Gastrocnemius medialis (tissue), 4 donors: ENCODE data around the gene LEKR1. TPM values are rescaled to one million over a fixed set of nuclear protein-coding genes. Genes with fewer than 3 reads are reported as not detected.

ENCODE experiments used
- ATAC-seq, 2 donors: fragments of 150-250 bp; one replicate each; pipeline ENCODE4 v1.9.1; 2016
- DNase-seq, 2 donors: peaks; one replicate each; pipeline ENCODE4 v3.0.0-alpha.2; 2019
- H3K27ac ChIP-seq, 4 donors: fragments of 200-600 bp; sonication (generic); 1 replicate in 1 of 4; 2 replicates in 3 of 4; pipeline ENCODE4 v1.5.1; 2016 to 2018; ENCODE audit warnings: mild to moderate bottlenecking in 2 of 4, moderate library complexity in 1 of 4
- H3K27me3 ChIP-seq, 3 donors: fragments of 200-600 bp; sonication (generic) in 2 of 3; 1 replicate in 1 of 3; 2 replicates in 2 of 3; pipeline versions ENCODE4 v1.5.1 to v1.6.0; 2016 to 2019; ENCODE audit warnings: mild to moderate bottlenecking in 1 of 3, moderate library complexity in 1 of 3
- H3K36me3 ChIP-seq, 2 donors: fragments of 200-600 bp; sonication (generic) in 1 of 2; one replicate each; pipeline ENCODE4 v1.5.1; 2017 to 2018
- H3K4me1 ChIP-seq, 2 donors: fragments of 200-600 bp; sonication (generic) in 1 of 2; one replicate each; pipeline ENCODE4 v1.5.1; 2016 to 2017; ENCODE audit warnings: mild to moderate bottlenecking in 2 of 2
- H3K4me3 ChIP-seq, 4 donors: fragments of 200-600 bp; sonication (generic) in 3 of 4; 1 replicate in 1 of 4; 2 replicates in 3 of 4; pipeline ENCODE4 v1.5.1; 2016 to 2019; ENCODE audit warnings: mild to moderate bottlenecking in 2 of 4
- H3K9me3 ChIP-seq, 3 donors: fragments of 200-600 bp; sonication (generic) in 2 of 3; 1 replicate in 1 of 3; 2 replicates in 2 of 3; pipeline ENCODE4 v1.5.1; 2016 to 2019
- POLR2A ChIP-seq, 2 donors: fragments of 450-650 bp; IDR thresholded peaks; one replicate each; pipeline ENCODE4 v1.6.1; 2017; ENCODE audit warnings: antibody characterized with exemption in 2 of 2, mild to moderate bottlenecking in 2 of 2, moderate library complexity in 2 of 2
- in situ Hi-C, 4 donors: fragments of 200-750 bp; cut with MboI; loops; one replicate each; pipeline versions ENCODE4 v1.15.0 to v1.8.0; 2017; ENCODE audit warnings: low sequenced_read_pairs in 4 of 4
- intact Hi-C: fragments of 100-400 bp; cut with DNase I; formaldehyde crosslinking; loops from one replicate; pipeline ENCODE4 v1.15.1; 2023; ENCODE audit warnings: low total_unique reads
- total RNA-seq, 4 donors: library from RNA; depleted of rRNA; stranded (reverse); fragments of >200 nt; gene quantifications; one replicate each; pipeline versions ENCODE4 v1.1.0 to v1.2.3, GENCODE V29; 2016
- TF ChIP-seq, protein P1 (sequence below), 5 experiments: fragments of 450-650 bp in 3 of 5; fragments of 200-600 bp in 2 of 5; sonication (generic) in 2 of 5; IDR thresholded peaks in 4 of 5; conservative IDR thresholded peaks in 1 of 5; 1 replicate in 4 of 5; 2 replicates in 1 of 5; pipeline ENCODE4 v1.5.1; 2016 to 2019; ENCODE audit warnings: antibody characterized with exemption in 5 of 5, mild to moderate bottlenecking in 3 of 5, moderate library complexity in 3 of 5

The LEKR1 gene
- total RNA-seq, 4 donors from 2014 or later: 0.20 to 0.56 TPM; not detected in 2

DNA sequence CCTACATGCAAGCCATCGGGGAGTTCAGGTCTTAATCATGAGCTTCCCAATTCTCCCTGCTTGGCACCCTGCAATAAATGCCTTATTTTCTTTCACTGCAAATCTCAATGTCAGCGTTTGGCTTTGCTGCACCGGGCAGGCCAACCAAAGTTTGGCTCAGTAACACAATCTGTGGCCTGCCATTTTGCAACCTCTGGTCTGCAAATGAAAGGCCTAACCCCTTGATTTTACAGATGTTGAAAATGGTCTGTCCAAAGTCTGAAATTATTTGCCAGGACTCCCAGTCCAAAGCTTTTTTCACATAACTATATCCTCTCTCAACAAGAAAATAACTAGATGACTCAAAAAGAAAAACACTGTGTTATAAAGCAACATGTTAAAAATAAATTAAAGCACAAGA lies 34.0 kb upstream of the LEKR1 start:
- in situ Hi-C loops: no loop called here
- no peak overlapping the region for H3K27ac ChIP-seq
- no peak for ATAC-seq

DNA sequence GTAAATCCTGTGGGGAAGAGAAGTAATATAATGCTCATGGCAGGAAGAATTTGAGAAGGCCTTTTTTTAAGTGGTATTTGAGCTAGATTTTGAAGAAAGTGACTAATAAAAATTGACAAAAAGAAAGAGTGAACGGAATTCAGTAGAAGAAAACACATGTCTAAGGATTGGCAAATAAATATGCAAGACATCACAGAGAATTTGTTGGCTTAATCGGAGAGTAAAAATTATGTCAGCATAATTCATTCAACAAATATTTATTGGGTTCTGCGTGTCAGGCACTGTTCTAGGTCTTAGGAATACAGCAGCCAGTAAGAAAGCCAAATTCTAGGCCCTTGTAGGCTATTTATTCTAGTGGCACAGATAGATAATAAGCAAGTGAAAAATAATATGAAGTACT lies 33.6 kb upstream of the LEKR1 start:
- DNase-seq (no peak), ATAC-seq (no peak)
- no peaks in the 10 kb centered on the region for H3K36me3 ChIP-seq
- in situ Hi-C loops: no loop called here
- H3K4me3 ChIP-seq: no peak overlapping the region
- H3K27me3 ChIP-seq: no peaks in the 10 kb centered on the region
- H3K4me1 ChIP-seq: no peaks in the 10 kb centered on the region
- H3K9me3 ChIP-seq: no peaks in the 10 kb centered on the region
- intact Hi-C loops: no loop called here
- TF ChIP-seq, protein P1, sequence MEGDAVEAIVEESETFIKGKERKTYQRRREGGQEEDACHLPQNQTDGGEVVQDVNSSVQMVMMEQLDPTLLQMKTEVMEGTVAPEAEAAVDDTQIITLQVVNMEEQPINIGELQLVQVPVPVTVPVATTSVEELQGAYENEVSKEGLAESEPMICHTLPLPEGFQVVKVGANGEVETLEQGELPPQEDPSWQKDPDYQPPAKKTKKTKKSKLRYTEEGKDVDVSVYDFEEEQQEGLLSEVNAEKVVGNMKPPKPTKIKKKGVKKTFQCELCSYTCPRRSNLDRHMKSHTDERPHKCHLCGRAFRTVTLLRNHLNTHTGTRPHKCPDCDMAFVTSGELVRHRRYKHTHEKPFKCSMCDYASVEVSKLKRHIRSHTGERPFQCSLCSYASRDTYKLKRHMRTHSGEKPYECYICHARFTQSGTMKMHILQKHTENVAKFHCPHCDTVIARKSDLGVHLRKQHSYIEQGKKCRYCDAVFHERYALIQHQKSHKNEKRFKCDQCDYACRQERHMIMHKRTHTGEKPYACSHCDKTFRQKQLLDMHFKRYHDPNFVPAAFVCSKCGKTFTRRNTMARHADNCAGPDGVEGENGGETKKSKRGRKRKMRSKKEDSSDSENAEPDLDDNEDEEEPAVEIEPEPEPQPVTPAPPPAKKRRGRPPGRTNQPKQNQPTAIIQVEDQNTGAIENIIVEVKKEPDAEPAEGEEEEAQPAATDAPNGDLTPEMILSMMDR (IDR thresholded peaks at IDR 0.05 in 4 of 5, conservative IDR thresholded peaks at IDR 0.05 in 1 of 5): no peak
- no peak for TF ChIP-seq POLR2A (IDR thresholded peaks at IDR 0.05)
- no peak overlapping the region for H3K27ac ChIP-seq

More for the DNA sequence above, 34.0 kb upstream of the LEKR1 start:
- H3K36me3 ChIP-seq: no peaks in the 10 kb centered on the region
- no peaks in the 10 kb centered on the region for H3K4me1 ChIP-seq
- DNase-seq: no peak
- no peaks in the 10 kb centered on the region for H3K9me3 ChIP-seq
- TF ChIP-seq, protein P1 (IDR thresholded peaks at IDR 0.05 in 4 of 5, conservative IDR thresholded peaks at IDR 0.05 in 1 of 5): no peak
- TF ChIP-seq POLR2A (IDR thresholded peaks at IDR 0.05): no peak
- no peaks in the 10 kb centered on the region for H3K27me3 ChIP-seq
- intact Hi-C loops: no loop called here
- H3K4me3 ChIP-seq: no peak overlapping the region

DNA sequence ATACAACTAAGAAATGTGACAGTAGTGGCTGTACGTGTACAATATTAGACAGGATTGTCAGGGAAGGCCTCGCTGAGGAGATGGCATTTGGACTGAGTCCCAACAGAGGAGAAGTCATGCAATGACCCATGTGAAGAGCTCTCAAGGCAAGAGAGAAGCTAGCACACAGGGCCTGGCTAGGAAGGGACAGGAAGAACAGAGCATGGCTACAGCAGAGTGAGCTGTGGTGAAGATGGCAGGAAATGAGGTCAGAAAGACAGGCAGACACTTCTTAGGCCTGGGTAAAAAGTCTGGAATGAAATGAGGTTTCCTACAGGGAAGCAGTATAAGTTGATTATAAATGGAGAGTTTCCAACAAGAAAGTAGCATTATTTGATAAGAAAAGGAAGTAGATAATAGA lies 33.2 kb upstream of the LEKR1 start:
- ATAC-seq (no peak), DNase-seq (no peak)
- no peaks in the 10 kb centered on the region for H3K9me3 ChIP-seq
- intact Hi-C loops: no loop called here
- no peak overlapping the region for H3K27ac ChIP-seq
- no peaks in the 10 kb centered on the region for H3K36me3 ChIP-seq
- no peaks in the 10 kb centered on the region for H3K4me1 ChIP-seq
- in situ Hi-C loops: no loop called here
- no peak overlapping the region for H3K4me3 ChIP-seq
- no peak for TF ChIP-seq POLR2A (IDR thresholded peaks at IDR 0.05)
- TF ChIP-seq, protein P1 (IDR thresholded peaks at IDR 0.05 in 4 of 5, conservative IDR thresholded peaks at IDR 0.05 in 1 of 5): no peak
- no peaks in the 10 kb centered on the region for H3K27me3 ChIP-seq

DNA sequence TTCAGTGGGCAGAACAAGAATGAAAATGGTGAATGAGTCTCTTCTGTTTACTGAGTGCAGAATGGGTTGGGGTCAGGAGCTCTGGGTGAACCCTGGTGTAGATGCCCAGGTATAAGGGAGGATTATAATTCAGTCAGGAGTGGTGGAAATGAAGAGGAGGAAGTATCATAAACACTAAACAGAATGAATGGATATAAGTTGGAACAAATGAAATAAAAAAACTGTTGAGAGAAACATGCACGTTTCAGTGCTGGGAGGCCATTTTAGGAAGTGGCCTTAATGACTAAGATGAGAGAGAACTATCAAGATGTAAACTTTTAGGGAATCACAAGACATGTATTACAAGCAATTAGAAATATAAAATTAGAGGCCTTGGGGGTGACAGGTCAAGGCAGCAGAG lies 32.8 kb upstream of the LEKR1 start:
- DNase-seq: no peak
- Histone ChIP-seq H3K27me3 (no peaks in the 10 kb centered on the region), H3K36me3 (no peaks in the 10 kb centered on the region), H3K9me3 (no peaks in the 10 kb centered on the region), H3K4me3 (no peak overlapping the region), H3K4me1 (no peaks in the 10 kb centered on the region), H3K27ac (no peak overlapping the region)
- TF ChIP-seq POLR2A (IDR thresholded peaks at IDR 0.05): no peak
- TF ChIP-seq, protein P1 (IDR thresholded peaks at IDR 0.05 in 4 of 5, conservative IDR thresholded peaks at IDR 0.05 in 1 of 5): no peak
- in situ Hi-C loops: no loop called here
- ATAC-seq: no peak
- intact Hi-C loops: no loop called here

DNA sequence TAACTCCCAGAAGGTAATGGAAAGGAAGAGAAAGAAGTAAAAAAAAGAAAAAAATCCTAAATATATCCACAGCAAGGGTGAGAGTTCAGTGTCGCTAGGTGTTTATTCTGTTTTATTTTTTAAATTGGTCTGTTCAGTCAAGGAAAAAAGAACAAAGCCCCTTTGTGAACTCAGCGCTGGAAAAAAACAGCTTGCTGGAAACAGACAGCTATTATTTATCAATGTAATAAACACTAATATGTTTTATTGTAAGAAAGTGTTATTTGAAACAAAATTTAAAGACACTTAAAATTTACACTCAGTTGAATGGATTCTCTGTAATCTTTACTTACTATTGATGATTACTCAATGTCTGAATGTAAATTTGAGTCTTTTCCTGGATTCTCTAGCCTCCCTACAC lies 32.3 kb upstream of the LEKR1 start:
- no peaks in the 10 kb centered on the region for H3K4me1 ChIP-seq
- intact Hi-C loops (no loop called here), in situ Hi-C loops (no loop called here)
- no peak overlapping the region for H3K4me3 ChIP-seq
- H3K27me3 ChIP-seq: no peaks in the 10 kb centered on the region
- DNase-seq (no peak), ATAC-seq (no peak)
- no peaks in the 10 kb centered on the region for H3K36me3 ChIP-seq
- TF ChIP-seq, protein P1 (IDR thresholded peaks at IDR 0.05 in 4 of 5, conservative IDR thresholded peaks at IDR 0.05 in 1 of 5): no peak
- no peak for TF ChIP-seq POLR2A (IDR thresholded peaks at IDR 0.05)
- H3K9me3 ChIP-seq: no peaks in the 10 kb centered on the region
- H3K27ac ChIP-seq: no peak overlapping the region
